ENCODE results near the gene LRRC55.

The LRRC55 gene

DNA sequence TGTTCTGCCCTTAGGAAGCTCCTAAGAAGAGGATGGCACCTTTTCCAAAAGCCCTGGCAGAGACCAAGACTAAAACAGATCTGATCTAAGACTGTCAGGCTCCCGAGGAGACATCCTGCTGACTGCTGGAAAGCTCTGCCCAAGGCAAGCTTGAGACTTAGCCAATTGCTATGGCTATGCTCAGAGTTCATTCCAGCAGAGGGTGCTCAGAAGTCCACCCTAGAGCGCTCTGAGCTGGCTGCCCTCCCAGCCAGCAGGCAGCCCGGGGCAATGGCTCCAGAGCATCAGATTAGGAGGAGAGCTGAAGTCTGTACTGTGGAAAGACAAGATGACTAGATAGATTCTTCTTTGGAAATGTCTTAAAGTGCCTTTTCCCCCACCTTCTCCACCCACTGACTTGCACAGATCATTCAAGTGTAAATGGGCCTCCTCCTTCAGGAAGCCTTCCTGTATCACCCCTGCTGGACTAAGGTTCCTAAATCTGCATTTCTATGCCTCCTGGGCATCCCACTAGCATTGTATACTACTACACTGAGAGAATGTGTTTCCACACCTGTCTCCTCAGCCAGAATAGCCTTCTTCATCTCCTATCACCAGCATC lies 23.4 kb downstream of the LRRC55 start:
- no peaks in the 10 kb centered on the region for H3K27me3 ChIP-seq (replicated peaks; ENCODE audit: insufficient read depth, low read length)
- H3K9ac ChIP-seq (ENCODE audit: low read length), result no peak overlapping the region
- no peaks in the 10 kb centered on the region for H3F3A ChIP-seq (ENCODE audit: insufficient read depth, low read length)
- H3K4me3 ChIP-seq (ENCODE audit: low read length), result no peak overlapping the region
- no peaks in the 10 kb centered on the region for H3K9me2 ChIP-seq (replicated peaks; ENCODE audit: insufficient read depth, low read length)
- H2AFZ ChIP-seq (ENCODE audit: low read length), result no peak overlapping the region
- H3K4me1 ChIP-seq (ENCODE audit: low read length), result no peaks in the 10 kb centered on the region
- H3K27ac ChIP-seq (ENCODE audit: low read length), result no peak overlapping the region
- no peaks in the 10 kb centered on the region for H3K79me2 ChIP-seq (ENCODE audit: low read length)
- no peaks in the 10 kb centered on the region for H3K9me3 ChIP-seq (replicated peaks; ENCODE audit: insufficient read depth, low read length)
- TF ChIP-seq CTCF (IDR thresholded peaks at IDR 0.05; ENCODE audit: low read length), result no peak
- TF ChIP-seq EZH2phosphoT487 (IDR thresholded peaks at IDR 0.05; ENCODE audit: low read length), result no peak
- no peak for TF ChIP-seq EZH2 (optimal IDR thresholded peaks at IDR 0.05; ENCODE audit: low read depth, low read length)
- DNase-seq, result no peak
- no peaks in the 10 kb centered on the region for H4K20me1 ChIP-seq (ENCODE audit: insufficient read depth, low read length)
- no peaks in the 10 kb centered on the region for H3K36me3 ChIP-seq (replicated peaks; ENCODE audit: insufficient read depth, low read length)
- no peak overlapping the region for H3K4me2 ChIP-seq (ENCODE audit: low read depth, low read length)

DNA sequence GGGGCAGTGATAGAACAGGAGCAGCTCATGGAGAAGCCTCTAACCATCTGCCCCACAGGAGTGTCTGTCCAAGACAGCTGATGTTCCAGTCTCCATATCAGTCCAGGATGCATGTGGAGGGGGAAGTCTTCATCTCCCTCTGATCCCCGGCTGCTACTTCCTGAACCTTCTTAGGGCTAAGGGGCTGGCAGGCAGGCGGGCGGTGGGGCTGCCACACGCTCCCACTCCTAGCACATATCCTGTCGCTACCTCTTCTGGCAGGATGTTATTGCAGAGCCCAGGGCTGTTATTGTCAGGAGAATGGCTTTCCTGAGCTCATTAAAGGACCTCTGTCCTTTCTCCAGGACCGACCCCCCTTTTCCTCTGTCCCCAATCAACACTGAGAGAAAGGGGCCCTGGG lies 25.4 kb downstream of the LRRC55 start:
- no peaks in the 10 kb centered on the region for H3K4me1 ChIP-seq (ENCODE audit: low read length)
- H3K36me3 ChIP-seq (replicated peaks; ENCODE audit: insufficient read depth, low read length), result no peaks in the 10 kb centered on the region
- TF ChIP-seq CTCF (IDR thresholded peaks at IDR 0.05; ENCODE audit: low read length), result no peak
- no peak for TF ChIP-seq EZH2 (optimal IDR thresholded peaks at IDR 0.05; ENCODE audit: low read depth, low read length)
- no peak for TF ChIP-seq EZH2phosphoT487 (IDR thresholded peaks at IDR 0.05; ENCODE audit: low read length)
- H3F3A ChIP-seq (ENCODE audit: insufficient read depth, low read length), result no peaks in the 10 kb centered on the region
- H3K4me3 ChIP-seq (ENCODE audit: low read length), result no peak overlapping the region
- no peaks in the 10 kb centered on the region for H3K79me2 ChIP-seq (ENCODE audit: low read length)
- H3K27me3 ChIP-seq (replicated peaks; ENCODE audit: insufficient read depth, low read length), result no peaks in the 10 kb centered on the region
- H4K20me1 ChIP-seq (ENCODE audit: insufficient read depth, low read length), result no peaks in the 10 kb centered on the region
- H3K4me2 ChIP-seq (ENCODE audit: low read depth, low read length), result no peak overlapping the region
- no peak overlapping the region for H2AFZ ChIP-seq (ENCODE audit: low read length)
- H3K27ac ChIP-seq (ENCODE audit: low read length), result no peak overlapping the region
- no peaks in the 10 kb centered on the region for H3K9me3 ChIP-seq (replicated peaks; ENCODE audit: insufficient read depth, low read length)
- H3K9me2 ChIP-seq (replicated peaks; ENCODE audit: insufficient read depth, low read length), result no peaks in the 10 kb centered on the region
- DNase-seq, result no peak
- H3K9ac ChIP-seq (ENCODE audit: low read length), result no peak overlapping the region

DNA sequence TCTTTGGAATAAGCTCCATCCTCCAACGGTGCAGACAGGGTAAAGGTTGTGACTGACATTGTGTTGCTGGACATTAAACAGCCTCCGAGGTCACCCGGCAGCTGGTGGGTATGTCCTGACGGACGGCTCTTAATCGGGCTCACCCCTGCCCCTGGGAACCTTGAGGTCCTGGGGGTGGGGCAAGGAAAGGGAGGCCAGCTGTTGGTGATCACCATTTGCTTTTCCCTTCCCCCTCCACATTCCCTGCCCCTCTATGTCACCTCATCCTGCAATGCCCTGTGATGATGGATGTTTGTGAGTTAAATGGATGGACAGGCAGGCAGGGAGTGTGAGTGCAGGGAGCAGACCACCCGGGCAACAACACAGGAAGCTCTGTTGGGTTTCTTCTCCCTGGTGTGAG lies 29.0 kb downstream of the LRRC55 start:
- no peaks in the 10 kb centered on the region for H4K20me1 ChIP-seq (ENCODE audit: insufficient read depth, low read length)
- H3K4me2 ChIP-seq (ENCODE audit: low read depth, low read length), result no peak overlapping the region
- no peaks in the 10 kb centered on the region for H3K79me2 ChIP-seq (ENCODE audit: low read length)
- DNase-seq, result no peak
- no peaks in the 10 kb centered on the region for H3K36me3 ChIP-seq (replicated peaks; ENCODE audit: insufficient read depth, low read length)
- TF ChIP-seq EZH2 (optimal IDR thresholded peaks at IDR 0.05; ENCODE audit: low read depth, low read length) (no peak), CTCF (IDR thresholded peaks at IDR 0.05; ENCODE audit: low read length) (no peak), EZH2phosphoT487 (IDR thresholded peaks at IDR 0.05; ENCODE audit: low read length) (no peak)
- no peaks in the 10 kb centered on the region for H3K9me3 ChIP-seq (replicated peaks; ENCODE audit: insufficient read depth, low read length)
- H3F3A ChIP-seq (ENCODE audit: insufficient read depth, low read length), result no peaks in the 10 kb centered on the region
- H3K4me3 ChIP-seq (ENCODE audit: low read length), result no peak overlapping the region
- no peak overlapping the region for H3K9ac ChIP-seq (ENCODE audit: low read length)
- H3K9me2 ChIP-seq (replicated peaks; ENCODE audit: insufficient read depth, low read length), result no peaks in the 10 kb centered on the region
- H2AFZ ChIP-seq (ENCODE audit: low read length), result no peak overlapping the region
- H3K4me1 ChIP-seq (ENCODE audit: low read length), result no peaks in the 10 kb centered on the region
- H3K27me3 ChIP-seq (replicated peaks; ENCODE audit: insufficient read depth, low read length), result no peaks in the 10 kb centered on the region
- no peak overlapping the region for H3K27ac ChIP-seq (ENCODE audit: low read length)

All from MM.1S (cell line).